Prostate gland (tissue), 2 donors: ENCODE measurements around the gene FAM229B.

Source experiments
- POLR2A ChIP-seq: fragments of 450-650 bp; IDR thresholded peaks from one replicate; pipeline ENCODE4 v1.6.1; 2016; ENCODE audit warnings: antibody characterized with exemption, mild to moderate bottlenecking
- POLR2AphosphoS5 ChIP-seq: sonication (generic); formaldehyde crosslinking; IDR thresholded peaks from one replicate; pipeline ENCODE4 v1.6.1; 2017; ENCODE audit warnings: antibody characterized with exemption
- TF ChIP-seq, protein P1 (sequence below), 4 experiments: fragments of 200-600 bp in 2 of 4; fragments of 450-650 bp in 2 of 4; sonication (generic) in 2 of 4; IDR thresholded peaks; 1 replicate in 3 of 4; 2 replicates in 1 of 4; pipeline ENCODE4 v1.5.1; 2016 to 2019; ENCODE audit warnings: antibody characterized with exemption in 4 of 4, mild to moderate bottlenecking in 2 of 4, moderate library complexity in 2 of 4

DNA sequence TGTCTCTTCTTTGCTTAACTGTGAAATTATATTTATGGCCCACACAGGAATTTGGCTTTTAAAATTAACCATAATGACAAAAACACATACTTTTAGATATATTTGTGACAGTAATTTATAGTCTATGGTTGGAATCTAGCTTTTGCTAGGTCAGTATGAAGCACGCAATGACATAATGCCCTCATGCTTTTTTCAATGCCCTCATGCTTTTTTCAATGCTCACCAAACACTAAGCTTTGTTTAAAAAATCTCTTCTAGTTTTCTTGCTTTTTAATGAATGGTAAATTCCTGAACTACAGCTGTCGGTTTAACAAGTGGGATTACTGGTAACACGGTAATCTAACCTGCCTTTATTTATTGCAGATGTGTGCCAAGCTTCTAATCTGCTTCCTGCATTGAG is 20.8 kb upstream of the FAM229B start:
- TF ChIP-seq, protein P1, sequence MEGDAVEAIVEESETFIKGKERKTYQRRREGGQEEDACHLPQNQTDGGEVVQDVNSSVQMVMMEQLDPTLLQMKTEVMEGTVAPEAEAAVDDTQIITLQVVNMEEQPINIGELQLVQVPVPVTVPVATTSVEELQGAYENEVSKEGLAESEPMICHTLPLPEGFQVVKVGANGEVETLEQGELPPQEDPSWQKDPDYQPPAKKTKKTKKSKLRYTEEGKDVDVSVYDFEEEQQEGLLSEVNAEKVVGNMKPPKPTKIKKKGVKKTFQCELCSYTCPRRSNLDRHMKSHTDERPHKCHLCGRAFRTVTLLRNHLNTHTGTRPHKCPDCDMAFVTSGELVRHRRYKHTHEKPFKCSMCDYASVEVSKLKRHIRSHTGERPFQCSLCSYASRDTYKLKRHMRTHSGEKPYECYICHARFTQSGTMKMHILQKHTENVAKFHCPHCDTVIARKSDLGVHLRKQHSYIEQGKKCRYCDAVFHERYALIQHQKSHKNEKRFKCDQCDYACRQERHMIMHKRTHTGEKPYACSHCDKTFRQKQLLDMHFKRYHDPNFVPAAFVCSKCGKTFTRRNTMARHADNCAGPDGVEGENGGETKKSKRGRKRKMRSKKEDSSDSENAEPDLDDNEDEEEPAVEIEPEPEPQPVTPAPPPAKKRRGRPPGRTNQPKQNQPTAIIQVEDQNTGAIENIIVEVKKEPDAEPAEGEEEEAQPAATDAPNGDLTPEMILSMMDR (IDR thresholded peaks at IDR 0.05), result no peak
- no peak for TF ChIP-seq POLR2AphosphoS5
- no peak for TF ChIP-seq POLR2A
